ENCODE measurements around the gene CALD1. TPM values are rescaled to one million over a fixed set of nuclear protein-coding genes. Genes with fewer than 3 reads are reported as not detected.

The CALD1 gene, protein sequence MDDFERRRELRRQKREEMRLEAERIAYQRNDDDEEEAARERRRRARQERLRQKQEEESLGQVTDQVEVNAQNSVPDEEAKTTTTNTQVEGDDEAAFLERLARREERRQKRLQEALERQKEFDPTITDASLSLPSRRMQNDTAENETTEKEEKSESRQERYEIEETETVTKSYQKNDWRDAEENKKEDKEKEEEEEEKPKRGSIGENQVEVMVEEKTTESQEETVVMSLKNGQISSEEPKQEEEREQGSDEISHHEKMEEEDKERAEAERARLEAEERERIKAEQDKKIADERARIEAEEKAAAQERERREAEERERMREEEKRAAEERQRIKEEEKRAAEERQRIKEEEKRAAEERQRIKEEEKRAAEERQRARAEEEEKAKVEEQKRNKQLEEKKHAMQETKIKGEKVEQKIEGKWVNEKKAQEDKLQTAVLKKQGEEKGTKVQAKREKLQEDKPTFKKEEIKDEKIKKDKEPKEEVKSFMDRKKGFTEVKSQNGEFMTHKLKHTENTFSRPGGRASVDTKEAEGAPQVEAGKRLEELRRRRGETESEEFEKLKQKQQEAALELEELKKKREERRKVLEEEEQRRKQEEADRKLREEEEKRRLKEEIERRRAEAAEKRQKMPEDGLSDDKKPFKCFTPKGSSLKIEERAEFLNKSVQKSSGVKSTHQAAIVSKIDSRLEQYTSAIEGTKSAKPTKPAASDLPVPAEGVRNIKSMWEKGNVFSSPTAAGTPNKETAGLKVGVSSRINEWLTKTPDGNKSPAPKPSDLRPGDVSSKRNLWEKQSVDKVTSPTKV
- 149 and 265 TPM in 2 replicates for total RNA-seq

DNA sequence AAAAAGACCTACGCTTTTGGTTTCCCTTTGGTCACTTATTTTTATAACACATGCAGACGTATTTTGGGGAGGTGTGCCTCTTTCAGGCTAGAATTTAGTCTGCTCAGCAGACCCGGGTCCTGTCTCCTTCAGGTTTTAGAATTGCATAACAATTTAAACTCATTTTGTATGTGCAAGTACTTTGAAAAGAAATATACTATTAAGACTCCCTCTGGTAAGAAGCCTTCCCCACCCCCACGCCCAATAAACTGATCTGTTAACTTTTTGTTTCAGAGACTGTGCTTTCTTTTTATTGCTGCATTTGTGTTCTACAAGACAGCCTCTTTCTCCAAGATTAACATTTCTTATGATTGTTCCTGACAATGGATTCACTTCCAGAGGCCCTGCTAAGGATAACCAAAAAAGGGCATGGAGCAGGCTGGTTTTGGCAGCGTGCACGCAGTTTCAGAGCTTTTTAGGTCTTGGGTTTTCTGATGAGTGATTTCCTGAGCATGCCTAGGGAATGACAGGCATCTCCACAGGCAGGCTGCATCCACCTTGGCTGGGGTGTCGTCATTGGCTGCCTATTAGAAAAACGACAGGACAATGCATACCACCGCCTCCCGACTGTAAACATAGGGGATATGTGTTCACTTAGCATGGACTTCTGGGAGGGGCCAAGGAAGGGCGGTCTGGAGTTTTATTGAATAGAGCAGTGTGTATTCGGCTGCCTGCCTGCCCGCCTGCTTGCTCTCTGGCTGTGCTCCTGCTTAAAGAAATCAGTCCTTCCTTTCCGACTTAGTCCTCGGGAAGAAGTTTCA, at the start of gene CALD1:
Gene CALD1 (plus strand): TSS at position 694 of the 800 bp plus-strand sequence. CDS start 88,100 bp downstream, outside the sequence.

DNA sequence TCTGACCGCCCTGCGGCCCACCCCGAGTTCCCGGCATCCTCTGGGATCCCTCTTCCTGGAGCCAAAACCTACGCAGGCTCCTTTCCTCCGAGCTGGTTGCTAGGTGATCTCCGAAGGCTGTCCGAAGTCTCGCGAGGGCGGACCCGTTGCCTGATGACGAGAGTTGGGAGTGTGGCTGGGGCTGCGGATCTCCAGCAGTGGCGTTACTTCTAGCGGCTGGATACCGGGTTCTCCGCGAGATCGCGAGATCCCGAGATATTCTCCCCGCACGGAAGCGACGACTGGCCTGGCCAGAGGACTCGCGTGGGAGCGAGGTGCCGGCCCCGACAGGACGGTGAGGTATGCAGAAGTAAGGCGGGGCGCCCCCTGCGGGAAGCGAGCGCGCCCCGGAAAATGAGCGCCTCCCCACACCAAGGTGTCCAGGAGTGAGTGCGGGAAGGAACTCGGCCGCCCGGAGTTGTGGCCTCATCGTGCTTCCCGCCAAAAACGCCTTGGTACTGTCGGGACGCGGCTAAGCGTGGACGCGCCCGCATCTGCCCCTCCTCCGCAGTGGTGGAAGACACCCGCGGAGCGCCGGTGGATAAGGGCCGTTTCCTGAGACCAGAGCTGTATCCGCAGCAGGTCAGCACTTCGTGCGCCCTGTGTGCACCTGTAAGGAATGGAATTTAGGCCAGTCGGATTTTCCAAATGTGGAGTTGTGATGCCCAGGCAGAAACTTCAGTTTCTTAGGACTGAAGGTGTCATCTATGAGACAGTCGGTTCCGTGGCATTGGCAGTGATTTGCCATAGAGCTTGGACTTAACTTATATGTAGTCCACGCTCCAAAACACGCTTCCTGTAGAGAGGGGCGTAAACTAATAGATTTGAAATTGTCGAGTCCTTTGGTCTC, 207.2 kb downstream of the CALD1 start, which contains the start of gene AGBL3:
Gene AGBL3 (plus strand): TSS at position 146 of the 889 bp plus-strand sequence. CDS start 1,426 bp downstream, outside the sequence.

Other genes with a start within 250 kb of the CALD1 start
- 2.3 TPM in 1 of 2 replicates, not detected in the other for gene AKR1B15, start 230.5 kb upstream of the CALD1 start, total RNA-seq
- gene BPGM, start 132.8 kb upstream of the CALD1 start, total RNA-seq, result 11.1 and 19.1 TPM in 2 replicates
- 0.52 and 0.64 TPM in 2 replicates for gene AGBL3, start 206.9 kb downstream of the CALD1 start, total RNA-seq